Upper lobe of left lung (tissue), 4 donors: Measurements from ENCODE around the gene NUFIP1.

ENCODE experiments used
- EP300 ChIP-seq, 4 donors: sonication (generic); formaldehyde crosslinking; IDR thresholded peaks; one replicate each; pipeline ENCODE4 v1.5.1; 2017; ENCODE audit warnings: antibody characterized with exemption in 4 of 4, control low read depth in 2 of 4
- POLR2A ChIP-seq, 4 donors: fragments of 450-650 bp; IDR thresholded peaks; one replicate each; pipeline ENCODE4 v1.5.1; 2016 to 2017; ENCODE audit warnings: antibody characterized with exemption in 4 of 4, mild to moderate bottlenecking in 2 of 4
- POLR2AphosphoS5 ChIP-seq, 2 donors: sonication (generic); formaldehyde crosslinking; IDR thresholded peaks; one replicate each; pipeline ENCODE4 v1.5.1; 2017; ENCODE audit warnings: antibody characterized with exemption in 2 of 2
- TF ChIP-seq, protein P1 (sequence below), 6 experiments: fragments of 450-650 bp in 4 of 6; fragments of 200-600 bp in 2 of 6; sonication (generic) in 2 of 6; IDR thresholded peaks; one replicate each; pipeline ENCODE4 v1.5.1; 2016 to 2019; ENCODE audit warnings: antibody characterized with exemption in 6 of 6

- TF ChIP-seq, protein P1, sequence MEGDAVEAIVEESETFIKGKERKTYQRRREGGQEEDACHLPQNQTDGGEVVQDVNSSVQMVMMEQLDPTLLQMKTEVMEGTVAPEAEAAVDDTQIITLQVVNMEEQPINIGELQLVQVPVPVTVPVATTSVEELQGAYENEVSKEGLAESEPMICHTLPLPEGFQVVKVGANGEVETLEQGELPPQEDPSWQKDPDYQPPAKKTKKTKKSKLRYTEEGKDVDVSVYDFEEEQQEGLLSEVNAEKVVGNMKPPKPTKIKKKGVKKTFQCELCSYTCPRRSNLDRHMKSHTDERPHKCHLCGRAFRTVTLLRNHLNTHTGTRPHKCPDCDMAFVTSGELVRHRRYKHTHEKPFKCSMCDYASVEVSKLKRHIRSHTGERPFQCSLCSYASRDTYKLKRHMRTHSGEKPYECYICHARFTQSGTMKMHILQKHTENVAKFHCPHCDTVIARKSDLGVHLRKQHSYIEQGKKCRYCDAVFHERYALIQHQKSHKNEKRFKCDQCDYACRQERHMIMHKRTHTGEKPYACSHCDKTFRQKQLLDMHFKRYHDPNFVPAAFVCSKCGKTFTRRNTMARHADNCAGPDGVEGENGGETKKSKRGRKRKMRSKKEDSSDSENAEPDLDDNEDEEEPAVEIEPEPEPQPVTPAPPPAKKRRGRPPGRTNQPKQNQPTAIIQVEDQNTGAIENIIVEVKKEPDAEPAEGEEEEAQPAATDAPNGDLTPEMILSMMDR (IDR thresholded peaks at IDR 0.05), result peak in 1 of 6 experiments; percentile 18
- TF ChIP-seq EP300 (IDR thresholded peaks at IDR 0.05), result no peak
- no peak for TF ChIP-seq POLR2A (IDR thresholded peaks at IDR 0.05)
- no peak for TF ChIP-seq POLR2AphosphoS5 (IDR thresholded peaks at IDR 0.05)
Observed at GRCh38 chr13:44967704-44968433, 21.4 kb downstream of the NUFIP1 start.
